HG03097 (cell line): ENCODE measurements around the gene CRYBB3.
"Not testable (repeated sequence)": the region's sequence is repeated elsewhere in the genome, so short reads cannot be mapped to it uniquely, and the experiment has no call there.

Source experiments
- ATAC-seq: cut with Tn5 transposase; IDR thresholded peaks from one replicate; pipeline ENCODE4 v1.9.1; 2021; ENCODE audit not compliant: unreplicated experiment, low FRiP score

The CRYBB3 gene

DNA sequence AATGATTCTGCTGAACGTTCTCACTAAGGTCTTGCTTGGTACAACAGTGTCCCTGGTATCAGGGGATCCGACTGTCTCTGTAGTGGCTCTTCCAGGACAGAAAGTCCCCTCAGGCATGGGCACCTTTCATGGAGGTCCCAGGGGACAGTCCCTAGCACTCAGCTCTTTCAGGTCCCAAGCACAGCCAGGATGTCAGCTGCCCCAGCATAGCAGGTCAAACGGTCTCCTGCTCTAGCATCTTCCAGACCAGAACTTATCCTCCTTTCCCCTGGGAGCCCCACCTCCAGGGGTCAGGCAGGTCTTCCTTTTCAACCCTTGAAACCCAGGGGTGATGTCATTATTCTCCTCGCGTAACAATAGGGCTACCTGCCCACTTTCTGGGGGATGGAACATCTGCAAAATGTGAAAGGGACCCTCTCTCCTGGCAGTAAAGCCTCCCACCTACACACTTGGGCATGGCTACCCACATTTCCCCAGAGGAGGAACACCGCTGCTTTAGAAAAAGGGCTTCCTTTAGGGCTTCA is 24.7 kb upstream of the CRYBB3 start:
- ATAC-seq = no peak

DNA sequence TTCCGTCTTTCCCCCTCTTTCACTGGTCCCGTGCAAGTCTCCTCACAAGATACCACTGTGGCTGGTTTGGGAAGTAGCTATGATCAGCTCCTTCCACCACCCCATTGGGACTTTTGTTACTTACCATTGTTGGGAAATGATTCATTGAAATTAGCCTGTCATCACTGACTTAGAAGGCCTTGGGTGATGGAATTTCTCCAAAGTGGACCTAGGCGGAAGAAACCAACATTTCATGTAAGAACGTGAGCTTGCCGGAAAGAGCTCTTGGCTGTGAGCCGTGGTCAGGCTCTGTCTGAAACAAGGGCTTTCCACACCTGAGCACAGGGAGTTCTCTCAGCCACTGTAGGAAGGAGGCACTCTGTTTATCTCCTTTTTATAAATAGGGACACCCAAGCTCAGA is 23.5 kb upstream of the CRYBB3 start:
- no peak for ATAC-seq

DNA sequence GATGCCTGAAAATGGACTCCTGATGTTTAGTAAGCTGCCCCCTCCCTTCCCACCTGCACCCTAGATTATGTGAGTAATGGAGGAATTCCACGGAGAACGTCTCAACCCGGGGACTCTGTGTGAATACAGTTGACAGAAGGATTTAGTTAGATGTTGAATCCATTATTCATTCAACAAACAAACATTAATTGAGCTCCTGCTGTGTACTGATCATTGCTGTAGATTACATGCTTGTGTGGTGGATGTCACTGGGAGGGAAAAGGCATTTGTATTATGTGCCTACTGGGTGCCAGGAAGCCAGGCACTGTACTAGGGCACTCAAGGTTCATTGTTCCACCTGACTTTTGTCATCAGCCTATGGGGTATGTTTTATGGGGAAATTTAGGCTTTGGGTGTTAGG is 22.9 kb upstream of the CRYBB3 start:
- ATAC-seq = no peak

DNA sequence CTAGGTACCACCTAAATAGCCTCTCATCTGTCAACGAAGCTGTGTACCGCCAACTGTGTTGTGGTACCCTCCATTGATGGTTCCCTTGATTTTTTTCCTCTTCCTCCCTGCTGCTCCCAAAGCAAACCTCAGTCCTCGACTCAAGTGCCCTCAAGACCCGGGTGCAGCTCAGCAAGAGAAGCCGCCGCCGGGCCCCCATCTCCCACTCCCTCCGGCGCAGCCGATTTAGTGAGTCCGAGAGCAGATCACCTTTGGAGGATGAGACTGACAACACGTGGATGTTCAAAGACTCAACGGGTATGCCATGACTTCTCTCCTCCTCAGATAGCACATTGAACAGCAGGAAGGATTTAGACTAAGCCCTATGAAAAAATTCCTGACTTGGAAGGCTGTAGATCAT is 22.4 kb upstream of the CRYBB3 start:
- ATAC-seq = no peak

DNA sequence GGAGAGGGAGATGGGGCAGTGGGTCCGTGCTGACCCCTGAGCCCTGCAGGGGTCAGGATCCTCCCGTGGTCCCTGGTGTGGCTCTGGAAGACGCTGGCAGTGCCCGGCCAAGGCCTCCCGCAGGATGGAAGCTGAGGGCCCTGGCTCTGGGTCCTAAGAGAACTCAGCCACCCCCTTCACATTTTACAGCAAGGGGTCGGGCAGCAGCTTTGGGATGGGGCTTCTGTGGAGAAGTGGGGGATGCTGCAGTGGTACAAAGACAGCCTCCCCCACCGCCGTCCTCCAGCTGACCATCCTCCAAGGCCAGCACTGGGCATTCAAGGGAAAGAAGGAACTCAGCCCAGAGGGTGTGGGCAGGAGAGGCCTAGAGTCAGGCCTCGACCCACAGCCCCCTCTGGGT is 21.8 kb upstream of the CRYBB3 start:
- no peak for ATAC-seq

DNA sequence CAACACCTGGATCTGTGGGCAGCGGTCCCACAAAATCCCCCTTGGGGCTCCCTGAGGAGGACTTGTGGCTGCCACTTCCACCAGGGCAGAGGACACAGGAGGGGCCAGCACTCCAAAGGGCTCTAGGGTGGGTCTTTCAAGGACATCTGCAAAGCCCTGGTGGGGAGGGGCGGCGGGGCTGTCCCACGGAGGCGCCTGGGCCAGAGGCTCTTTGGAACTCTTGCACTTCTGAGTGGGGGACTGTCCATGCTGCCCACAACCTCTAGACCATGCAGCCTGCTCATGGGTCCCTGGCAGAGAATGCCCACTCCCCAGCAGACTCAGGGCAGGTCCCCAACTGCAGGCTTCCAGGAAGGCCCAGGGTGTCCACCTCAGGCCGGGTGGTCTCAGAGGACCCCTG is 21.3 kb upstream of the CRYBB3 start:
- not testable (repeated sequence) for ATAC-seq

DNA sequence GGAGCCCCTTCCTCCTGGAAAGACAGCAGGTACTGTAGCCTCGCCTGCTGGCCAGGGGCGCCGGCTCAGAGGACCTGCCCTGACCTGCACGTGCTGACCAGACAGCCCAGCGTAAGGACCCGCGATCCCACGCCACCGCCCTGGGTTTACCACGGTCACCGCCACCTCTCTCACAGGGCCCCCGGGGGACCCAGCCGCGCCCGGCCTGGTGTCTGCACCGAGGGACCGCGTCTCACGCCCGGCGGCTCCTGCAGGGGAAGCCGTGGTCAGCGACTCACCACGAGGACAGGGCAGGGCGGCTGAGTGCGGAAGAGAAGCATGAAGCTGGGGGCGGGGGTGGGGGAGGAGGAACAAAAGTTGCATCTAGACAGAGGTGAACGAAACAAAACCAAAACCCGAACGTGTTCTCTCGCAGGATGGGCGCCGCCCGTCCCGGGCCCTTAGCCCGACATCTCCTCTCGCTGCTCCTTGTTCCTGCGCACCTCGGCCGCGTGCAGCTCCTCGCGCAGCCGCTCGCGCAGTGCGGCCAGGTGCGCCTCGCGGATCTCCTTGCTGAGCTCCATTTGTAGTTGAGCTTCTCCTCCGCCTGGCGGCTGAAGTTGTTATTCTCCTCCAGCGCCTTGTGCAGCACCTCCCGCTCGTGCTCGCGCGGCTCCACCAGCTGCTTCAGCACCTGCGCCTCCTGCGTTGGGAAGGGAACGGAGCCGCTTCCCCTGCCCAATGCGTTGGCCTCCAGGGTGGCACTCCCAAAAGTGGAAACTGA is 20.6 kb upstream of the CRYBB3 start:
- ATAC-seq = not testable (repeated sequence)

DNA sequence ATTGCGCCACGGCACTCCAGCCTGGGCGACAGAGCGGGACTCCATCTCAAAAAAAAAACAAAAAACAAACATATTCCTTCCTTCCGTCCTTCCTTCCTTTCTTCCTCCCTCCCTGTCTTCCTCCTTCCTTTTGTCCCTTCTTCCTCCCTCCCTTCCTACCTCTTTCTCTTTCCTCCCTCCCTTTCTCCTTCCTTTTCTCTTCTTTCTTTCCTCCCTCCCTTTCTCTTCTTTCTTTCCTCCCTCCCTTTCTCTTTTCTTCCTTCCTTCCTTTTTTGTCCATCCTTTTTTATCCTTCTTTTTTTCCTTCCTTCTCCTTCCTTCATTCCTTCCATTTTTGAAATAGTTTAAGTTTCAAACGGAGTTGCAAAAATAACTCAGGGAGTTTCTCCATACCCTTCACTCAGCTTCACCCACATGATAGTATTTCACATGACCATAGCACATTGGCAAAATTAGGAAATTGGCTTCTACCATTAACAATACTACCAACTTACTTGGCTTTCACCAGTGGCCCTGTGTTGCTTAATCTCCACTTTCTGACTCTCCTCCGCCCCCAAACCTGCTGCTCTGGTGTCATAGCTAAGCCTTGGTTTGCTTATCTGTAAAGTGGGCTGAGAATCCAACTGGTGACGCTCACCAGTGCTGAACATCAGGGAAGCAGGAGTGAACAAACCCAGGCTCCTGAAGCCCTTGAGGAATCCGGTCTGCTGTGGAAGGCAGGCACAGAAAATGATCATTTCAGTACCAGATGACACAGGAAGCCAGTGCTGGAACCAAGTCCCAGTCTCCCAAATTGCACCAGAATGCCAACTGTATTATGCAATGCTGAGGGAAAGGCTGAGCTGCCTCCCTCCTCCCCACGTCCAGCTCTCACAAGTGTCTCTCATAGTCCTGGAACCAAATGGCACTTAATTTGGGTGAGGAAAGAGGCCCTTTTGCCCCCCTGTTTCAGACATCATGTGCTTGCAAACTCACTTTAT is 17.2 kb upstream of the CRYBB3 start:
- ATAC-seq = no peak

DNA sequence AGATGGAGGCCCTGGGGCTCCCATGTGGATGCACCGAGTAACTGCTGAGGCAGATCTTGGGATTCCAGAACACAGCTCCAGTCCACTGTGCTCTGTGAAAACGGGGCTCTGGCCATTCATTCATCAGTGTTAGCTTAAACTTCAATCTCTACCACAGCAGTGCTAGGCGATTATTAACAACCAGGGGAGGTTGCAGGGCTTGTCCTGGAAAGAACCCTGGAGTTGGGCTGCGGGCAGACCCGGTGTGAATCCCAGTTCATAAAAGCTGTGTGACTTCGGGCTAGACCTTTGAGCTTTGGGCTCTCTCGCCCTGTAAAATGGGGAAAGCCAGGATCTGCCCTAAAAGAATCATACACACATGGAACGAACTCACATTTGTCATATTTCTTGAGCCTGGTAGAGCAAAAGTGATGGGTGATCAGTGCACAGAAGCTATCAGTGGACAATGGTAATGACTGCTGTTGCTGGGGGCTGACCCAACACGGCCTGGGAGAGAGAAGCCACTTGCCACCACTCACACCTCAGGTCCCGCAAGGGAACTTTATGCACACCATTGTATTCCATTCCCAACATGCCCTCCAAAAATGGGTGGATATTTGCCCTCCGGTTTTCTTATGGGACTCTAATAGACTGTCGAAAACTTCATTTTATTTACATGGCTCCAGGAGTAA is 15.6 kb upstream of the CRYBB3 start:
- ATAC-seq = no peak

DNA sequence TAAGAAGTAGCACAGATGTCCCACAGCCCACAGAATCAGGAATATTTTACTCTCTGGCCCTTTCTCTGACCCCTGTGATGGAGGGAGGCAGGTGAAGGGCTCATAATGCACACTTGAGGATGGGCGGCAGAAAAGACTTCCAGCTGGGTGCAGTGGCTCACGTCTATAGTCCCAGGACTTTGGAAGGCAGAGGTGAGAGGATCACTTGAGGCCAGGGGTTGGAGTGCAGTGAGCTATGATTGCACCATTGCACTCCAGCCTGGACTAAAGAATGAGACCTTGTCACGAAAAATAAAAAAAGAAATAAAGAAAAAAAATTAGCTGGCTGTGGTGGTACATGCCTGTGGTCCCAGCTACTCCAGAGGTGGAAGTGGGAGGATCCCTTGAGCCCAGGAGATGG is 13.5 kb upstream of the CRYBB3 start:
- no peak for ATAC-seq

DNA sequence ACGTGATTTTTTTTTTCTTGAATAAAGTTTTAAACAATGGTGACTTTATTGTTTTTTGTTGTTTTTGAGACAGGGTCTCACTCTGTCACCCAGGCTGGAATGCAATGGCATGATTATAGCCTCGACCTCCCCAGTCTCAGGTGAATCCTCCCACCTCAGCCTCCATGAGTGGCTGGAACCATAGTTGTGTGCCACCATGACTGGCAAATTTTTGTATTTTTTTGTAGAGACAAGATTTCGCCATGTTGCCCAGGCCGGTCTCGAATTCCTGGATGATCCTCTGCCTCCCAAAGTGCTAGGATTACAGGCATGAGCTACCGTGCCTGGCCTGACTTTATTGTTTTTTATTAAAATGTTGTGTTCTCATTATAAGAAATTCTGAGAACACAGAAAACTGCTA is 12.2 kb upstream of the CRYBB3 start:
- ATAC-seq = no peak

DNA sequence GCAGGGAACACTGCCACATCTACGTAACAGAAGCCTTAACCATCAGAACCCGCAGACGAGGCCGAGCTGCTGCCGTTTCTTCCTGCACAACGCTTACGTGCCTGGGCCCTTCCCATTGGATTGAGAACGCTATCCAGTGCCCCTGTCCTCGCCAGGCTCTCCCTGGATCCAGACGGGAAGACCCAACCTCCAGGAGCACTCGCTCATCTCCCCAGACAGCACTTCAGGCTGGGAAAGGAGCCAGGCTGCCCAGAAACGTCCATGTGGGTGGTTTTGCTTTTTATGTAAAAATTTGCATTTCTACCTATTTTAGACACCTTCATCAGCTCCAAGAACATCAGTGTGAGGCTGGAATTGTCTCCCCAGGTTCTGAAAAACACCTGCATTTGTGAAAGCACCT is 7.3 kb upstream of the CRYBB3 start:
- no peak for ATAC-seq

DNA sequence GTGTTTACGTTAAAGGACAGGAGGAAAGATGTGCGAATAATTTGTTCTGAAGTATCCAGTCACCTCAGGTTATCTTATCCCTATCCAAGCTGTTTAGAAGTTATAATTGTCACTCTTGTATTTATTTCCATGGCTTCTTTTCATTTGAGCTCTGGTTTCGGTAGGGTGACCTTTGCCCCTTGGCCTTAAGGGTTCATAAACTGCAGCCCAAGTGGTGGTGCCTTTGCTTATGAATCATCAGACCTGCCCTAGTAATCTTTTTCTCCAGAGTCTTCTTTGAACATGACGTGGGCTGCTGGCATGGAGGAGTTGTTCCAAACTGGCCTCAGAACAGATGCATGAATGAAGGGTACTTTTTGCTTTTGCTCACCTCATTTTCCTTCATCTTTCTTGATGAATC is 6.5 kb upstream of the CRYBB3 start:
- no peak for ATAC-seq

DNA sequence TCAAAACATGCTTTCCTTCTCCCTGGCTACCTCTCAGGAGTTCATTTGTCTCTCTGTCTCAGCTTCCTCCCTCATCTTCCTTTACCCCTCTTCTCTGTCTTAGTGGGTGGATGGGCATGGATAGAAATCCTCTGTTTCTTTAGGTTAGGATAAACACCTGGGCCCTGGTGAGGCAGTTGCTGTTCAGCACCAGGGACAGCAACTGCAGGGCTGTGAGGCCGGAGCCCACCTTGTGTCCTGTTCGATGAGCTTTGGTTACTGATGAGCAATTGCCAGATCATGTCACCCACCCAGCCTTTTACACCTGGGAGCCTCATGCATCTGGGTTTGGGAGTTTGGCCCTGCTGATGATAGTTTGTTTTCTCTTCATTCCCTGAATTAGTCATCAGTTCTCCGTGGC is 6.1 kb upstream of the CRYBB3 start:
- ATAC-seq = no peak

DNA sequence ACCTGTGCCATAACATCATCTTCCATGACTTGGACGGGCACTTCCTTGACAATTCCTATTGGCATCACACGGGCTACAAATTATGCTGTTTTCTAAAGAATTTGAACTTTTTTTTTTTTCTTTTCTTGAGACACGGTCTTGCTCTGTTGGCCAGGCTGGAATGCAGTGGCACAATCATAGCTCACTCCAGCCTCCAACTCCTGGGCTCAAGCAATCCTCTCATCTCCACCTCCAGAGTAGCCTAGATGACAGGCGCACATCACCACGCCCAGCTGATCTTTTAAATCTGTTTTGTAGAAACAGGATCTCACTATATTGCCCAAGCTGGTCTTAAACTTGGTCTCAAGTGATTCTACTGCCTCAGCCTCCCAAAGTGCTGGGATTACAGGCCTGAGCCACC is 3.3 kb upstream of the CRYBB3 start:
- ATAC-seq = no peak

DNA sequence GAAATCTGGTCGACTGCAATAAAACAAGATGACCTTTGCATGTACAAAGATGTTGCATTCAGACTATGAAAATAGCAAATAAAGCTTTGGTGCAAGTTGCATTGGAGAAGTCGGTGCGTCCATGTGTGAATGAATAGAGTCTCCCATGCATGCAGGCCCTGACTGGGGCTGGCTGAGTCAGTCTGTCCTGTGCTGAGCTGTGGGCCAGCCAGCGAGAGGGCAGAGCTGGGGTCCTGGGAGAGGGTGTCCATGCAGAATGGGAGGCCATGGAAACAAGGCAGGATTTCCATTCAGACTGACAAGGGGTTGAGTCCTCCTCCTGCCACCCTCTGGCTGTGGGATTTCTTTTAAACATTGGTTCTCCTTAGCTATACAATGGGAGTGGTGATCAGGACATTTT is 2.3 kb upstream of the CRYBB3 start:
- no peak for ATAC-seq

DNA sequence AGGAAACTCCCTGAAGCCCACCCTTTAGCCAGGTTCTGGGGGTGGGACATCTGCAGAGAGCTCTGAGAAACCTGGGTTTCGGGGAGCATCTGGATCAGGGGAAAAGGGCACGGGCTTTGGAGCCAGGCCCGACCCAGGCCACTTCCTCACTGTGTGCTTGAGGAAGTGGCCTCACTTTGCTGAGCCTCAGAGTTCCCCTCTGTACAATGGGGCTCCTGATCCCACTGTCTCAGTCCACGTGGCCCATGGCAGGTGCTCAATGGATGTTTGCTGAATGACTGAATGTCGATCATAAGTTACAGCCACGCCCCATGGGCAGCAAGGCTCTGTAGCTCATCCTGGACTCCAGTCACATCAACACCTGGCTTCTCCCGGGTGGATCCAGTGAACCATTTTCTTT is 1.3 kb downstream of the CRYBB3 start:
- no peak for ATAC-seq

DNA sequence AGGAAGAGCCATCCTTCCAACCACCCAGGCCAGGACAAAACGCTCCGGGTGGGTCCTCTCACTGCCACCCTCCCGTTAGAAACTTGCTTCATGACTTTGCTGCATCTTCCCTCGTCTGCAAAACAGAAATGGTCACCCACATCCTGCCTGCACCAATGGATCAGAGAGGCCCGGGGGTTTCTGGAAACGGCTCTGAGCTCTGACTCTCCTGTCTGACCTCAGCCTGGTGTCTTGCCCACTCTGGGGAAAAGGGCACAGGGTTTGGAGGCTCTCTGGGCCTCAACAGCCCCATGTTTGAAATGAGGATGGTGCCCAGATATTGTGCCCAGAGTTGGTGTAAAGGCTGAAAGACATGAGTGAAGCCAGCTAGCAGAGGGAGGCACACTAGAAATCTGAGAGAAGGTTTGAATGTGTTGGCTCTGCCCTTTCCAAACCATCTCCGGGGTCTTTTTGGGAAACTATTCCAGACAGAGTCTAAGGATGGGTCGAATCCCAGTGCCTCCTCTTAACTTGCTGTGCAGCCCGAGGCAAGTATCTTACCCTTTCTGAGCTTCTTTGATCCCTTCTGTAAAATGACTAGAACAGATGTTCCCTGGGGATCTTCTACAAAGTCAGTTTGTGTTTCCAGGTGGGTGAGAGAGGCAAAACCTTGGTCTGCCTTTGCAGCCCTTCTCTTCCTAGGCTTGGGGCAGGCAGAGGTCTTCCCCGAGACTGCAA is 2.1 kb downstream of the CRYBB3 start:
- no peak for ATAC-seq

DNA sequence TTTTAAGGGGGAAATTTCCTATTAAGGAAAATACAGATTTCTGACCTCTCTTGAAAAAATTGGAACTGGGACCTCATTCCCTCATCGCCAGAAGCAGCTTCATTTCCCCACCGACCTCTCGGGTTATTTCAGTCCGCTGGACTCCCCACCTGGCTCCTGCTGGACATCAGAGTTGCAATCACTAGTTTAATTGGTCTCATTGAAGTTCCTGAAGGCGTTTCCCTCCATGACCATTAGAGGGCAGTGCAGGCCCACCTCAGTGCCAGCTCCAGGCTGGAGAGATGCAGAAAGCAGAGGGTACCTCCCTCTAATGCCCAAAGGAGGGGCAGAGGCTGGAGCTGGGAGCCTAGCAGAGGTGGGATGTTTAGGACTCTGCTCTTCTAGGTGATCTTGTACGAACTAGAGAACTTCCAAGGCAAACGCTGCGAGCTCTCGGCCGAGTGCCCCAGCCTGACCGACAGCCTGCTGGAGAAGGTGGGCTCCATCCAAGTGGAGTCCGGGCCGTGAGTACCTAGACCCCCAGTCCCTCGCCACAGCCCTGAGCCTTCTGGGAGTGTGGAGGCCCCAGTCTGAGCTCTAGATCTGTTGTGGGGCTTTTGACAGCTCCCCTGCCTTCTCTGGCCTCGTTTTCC is 2.7 kb downstream of the CRYBB3 start:
- ATAC-seq = no peak

DNA sequence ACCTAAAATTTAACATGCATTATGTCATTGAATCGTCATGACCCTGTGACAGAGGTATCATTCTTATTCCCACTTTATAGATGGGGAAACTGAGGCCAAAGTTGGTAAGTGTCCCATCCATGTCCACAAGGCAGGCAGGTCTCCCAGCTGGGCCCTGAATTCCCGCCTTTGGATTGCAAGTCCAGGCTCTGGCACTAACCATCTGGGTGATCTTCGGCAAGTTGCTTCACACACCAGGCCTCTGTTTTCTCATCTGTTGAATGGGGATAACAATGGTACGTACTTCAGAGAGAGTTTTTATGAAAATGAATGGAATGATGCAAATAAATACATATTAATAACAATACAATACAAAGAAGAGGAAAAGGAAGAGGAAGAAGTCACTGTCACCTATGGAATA is 3.4 kb downstream of the CRYBB3 start:
- ATAC-seq = no peak
